ENCODE results near the gene FGF1.

The FGF1 gene

GRCh38 chr5:142663246-142663645 is 22.6 kb downstream of the FGF1 start:
- POLR2A ChIA-PET: no interaction called here
- DNase-seq (ENCODE audit: extremely low spot score): no peak
- no peak for TF ChIP-seq BHLHE40 (IDR thresholded peaks at IDR 0.05; ENCODE audit: borderline replicate concordance)
- no peak for TF ChIP-seq FOXA1 (IDR thresholded peaks at IDR 0.05)
- TF ChIP-seq HDGF (IDR thresholded peaks at IDR 0.05; ENCODE audit: borderline replicate concordance): no peak
- CTCF ChIA-PET: interaction anchor here (1.3 kb wide), 1 partner anchor 50 kb away, joined by 4 read pairs; no protein-coding TSS in a partner anchor

DNA sequence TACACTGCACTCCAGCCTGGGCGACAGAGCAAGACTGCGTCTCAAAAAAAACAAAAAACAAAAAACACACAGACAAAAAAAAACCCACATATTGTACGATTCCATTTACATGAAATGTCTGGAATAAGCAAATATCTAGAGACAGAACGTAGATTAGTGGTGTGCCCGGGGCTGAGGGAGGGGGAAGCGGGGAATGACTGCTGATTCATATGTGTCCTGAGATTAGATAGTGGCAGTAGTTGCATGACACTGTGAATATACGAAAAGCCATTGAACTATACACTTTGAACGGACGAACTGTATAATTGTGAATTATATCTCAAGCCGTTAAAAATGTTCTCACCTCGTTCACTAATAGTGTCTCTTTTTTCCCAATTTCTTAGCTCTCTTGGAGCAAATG is 23.9 kb downstream of the FGF1 start:
- CTCF ChIA-PET: interaction anchor here (0.7 kb wide), 1 partner anchor 42 kb away, joined by 3 read pairs; no protein-coding TSS in a partner anchor
- POLR2A ChIA-PET: no interaction called here
- TF ChIP-seq L3MBTL2 (conservative IDR thresholded peaks at IDR 0.05) (no peak), HDGF (IDR thresholded peaks at IDR 0.05; ENCODE audit: borderline replicate concordance) (no peak), ARNT (IDR thresholded peaks at IDR 0.05) (no peak), LEF1 (IDR thresholded peaks at IDR 0.05; ENCODE audit: borderline replicate concordance) (no peak), BHLHE40 (IDR thresholded peaks at IDR 0.05; ENCODE audit: borderline replicate concordance) (no peak), NFRKB (IDR thresholded peaks at IDR 0.05) (no peak), FOXK2 (IDR thresholded peaks at IDR 0.05) (no peak), FOXA1 (IDR thresholded peaks at IDR 0.05) (no peak), PKNOX1 (IDR thresholded peaks at IDR 0.05) (no peak), ELF4 (IDR thresholded peaks at IDR 0.05) (no peak), FOXM1 (IDR thresholded peaks at IDR 0.05; ENCODE audit: borderline replicate concordance) (no peak), SP1 (IDR thresholded peaks at IDR 0.05) (no peak), CTBP1 (IDR thresholded peaks at IDR 0.05; ENCODE audit: borderline replicate concordance) (no peak)
- DNase-seq (ENCODE audit: extremely low spot score): no peak

DNA sequence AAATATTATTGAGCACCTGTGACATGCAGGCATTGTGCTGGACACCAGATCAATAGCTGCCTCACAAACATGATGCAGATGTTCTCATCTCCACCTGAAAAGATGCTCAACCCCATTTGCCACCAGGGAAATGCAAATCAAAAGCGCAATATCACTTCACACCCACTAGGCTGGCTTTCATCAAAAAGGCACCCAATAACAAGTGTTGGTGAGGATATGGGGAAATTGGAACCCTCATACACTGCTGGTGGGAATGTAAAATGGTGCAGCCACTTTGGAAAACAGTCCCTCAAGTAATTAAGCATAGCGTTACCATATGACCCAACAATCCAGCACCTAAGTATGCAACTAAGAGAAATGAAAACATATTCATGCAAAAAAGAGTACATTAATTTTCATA is 24.7 kb downstream of the FGF1 start:
- no peak for TF ChIP-seq ZNF384 (IDR thresholded peaks at IDR 0.05)
- no peak for TF ChIP-seq FOXK2 (IDR thresholded peaks at IDR 0.05)
- TF ChIP-seq HDGF (IDR thresholded peaks at IDR 0.05; ENCODE audit: borderline replicate concordance): no peak
- no peak for TF ChIP-seq FOXA1 (IDR thresholded peaks at IDR 0.05)
- TF ChIP-seq CTBP1 (IDR thresholded peaks at IDR 0.05; ENCODE audit: borderline replicate concordance): no peak
- TF ChIP-seq TARDBP (IDR thresholded peaks at IDR 0.05): no peak
- TF ChIP-seq SP1 (IDR thresholded peaks at IDR 0.05): no peak
- TF ChIP-seq LEF1 (IDR thresholded peaks at IDR 0.05; ENCODE audit: borderline replicate concordance): no peak
- TF ChIP-seq NFRKB (IDR thresholded peaks at IDR 0.05): no peak
- TF ChIP-seq SUZ12 (IDR thresholded peaks at IDR 0.05): no peak
- no peak for TF ChIP-seq BHLHE40 (IDR thresholded peaks at IDR 0.05; ENCODE audit: borderline replicate concordance)
- no peak for TF ChIP-seq FOXM1 (IDR thresholded peaks at IDR 0.05; ENCODE audit: borderline replicate concordance)
- no peak for TF ChIP-seq ARNT (IDR thresholded peaks at IDR 0.05)
- no peak for TF ChIP-seq ELF4 (IDR thresholded peaks at IDR 0.05)
- no peak for TF ChIP-seq L3MBTL2 (conservative IDR thresholded peaks at IDR 0.05)
- no peak for TF ChIP-seq PKNOX1 (IDR thresholded peaks at IDR 0.05)
- POLR2A ChIA-PET: no interaction called here
- no peak for DNase-seq (ENCODE audit: extremely low spot score)
- CTCF ChIA-PET: interaction anchor here (0.7 kb wide), 1 partner anchor 50 kb away, joined by 3 read pairs; no protein-coding TSS in a partner anchor

DNA sequence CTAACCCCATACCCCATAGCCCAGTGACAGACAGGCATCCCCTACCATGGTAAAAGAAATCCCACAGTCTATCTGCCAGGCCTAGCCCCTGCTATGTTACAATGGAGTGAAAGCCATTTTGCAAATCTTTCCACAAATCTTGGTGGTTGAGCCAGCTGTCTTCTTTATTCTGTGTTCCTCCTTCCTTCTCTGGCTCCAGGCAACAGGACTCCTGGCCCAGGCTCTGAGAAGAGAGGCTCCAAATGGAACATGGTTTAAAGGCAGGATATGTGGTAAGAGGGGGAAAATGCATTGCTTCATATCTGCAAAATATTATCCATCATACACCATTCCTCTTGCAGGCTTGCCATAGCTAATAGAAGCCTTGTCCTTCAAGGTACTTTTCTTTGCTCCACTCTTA is 25.2 kb downstream of the FGF1 start:
- ChIA-PET CTCF (interaction anchor here (0.7 kb wide), 1 partner anchor 50 kb away, joined by 3 read pairs; no protein-coding TSS in a partner anchor), POLR2A (no interaction called here)
- TF ChIP-seq TARDBP (IDR thresholded peaks at IDR 0.05) (no peak), SUZ12 (IDR thresholded peaks at IDR 0.05) (no peak), NFRKB (IDR thresholded peaks at IDR 0.05) (no peak), LEF1 (IDR thresholded peaks at IDR 0.05; ENCODE audit: borderline replicate concordance) (no peak), BHLHE40 (IDR thresholded peaks at IDR 0.05; ENCODE audit: borderline replicate concordance) (no peak), L3MBTL2 (conservative IDR thresholded peaks at IDR 0.05) (no peak), CTBP1 (IDR thresholded peaks at IDR 0.05; ENCODE audit: borderline replicate concordance) (no peak), FOXM1 (IDR thresholded peaks at IDR 0.05; ENCODE audit: borderline replicate concordance) (no peak), HDGF (IDR thresholded peaks at IDR 0.05; ENCODE audit: borderline replicate concordance) (no peak), PKNOX1 (IDR thresholded peaks at IDR 0.05) (no peak), FOXK2 (IDR thresholded peaks at IDR 0.05) (no peak), ARNT (IDR thresholded peaks at IDR 0.05) (no peak)
- DNase-seq (ENCODE audit: extremely low spot score): no peak

DNA sequence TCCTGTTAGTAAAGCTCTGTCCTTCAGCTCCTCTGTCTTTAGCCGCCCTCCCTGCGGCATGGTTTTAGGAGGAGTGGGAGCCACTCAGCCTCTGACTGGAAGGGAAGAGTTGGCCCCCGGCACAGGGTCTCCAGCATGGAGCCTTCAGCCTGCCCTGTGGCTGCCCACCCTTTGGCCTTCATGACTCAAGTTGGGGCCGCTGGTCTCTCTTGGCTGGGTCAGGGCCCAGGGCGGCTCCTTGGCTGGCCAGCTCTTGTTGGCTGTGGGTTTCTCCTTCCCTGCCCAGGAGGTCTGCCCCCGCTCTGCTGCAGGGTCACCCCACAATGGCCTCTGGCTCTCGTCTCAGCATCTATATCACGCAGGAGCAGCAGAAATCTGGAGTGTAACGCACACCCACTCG is 25.7 kb downstream of the FGF1 start:
- DNase-seq (ENCODE audit: extremely low spot score): no peak
- ChIA-PET POLR2A (interaction anchor here (1.4 kb wide), 1 partner anchor 8 kb away, joined by 6 read pairs; no protein-coding TSS in a partner anchor), CTCF (interaction anchor here (0.8 to 1.8 kb wide), 3 partner anchors 38 to 228 kb away, joined by 3 to 8 read pairs (median 4); no protein-coding TSS in a partner anchor)
- TF ChIP-seq L3MBTL2 (conservative IDR thresholded peaks at IDR 0.05) (no peak), TARDBP (IDR thresholded peaks at IDR 0.05) (no peak), FOXA1 (IDR thresholded peaks at IDR 0.05) (no peak), ZNF384 (IDR thresholded peaks at IDR 0.05) (no peak), ARNT (IDR thresholded peaks at IDR 0.05) (no peak), NFRKB (IDR thresholded peaks at IDR 0.05) (no peak), ELF4 (IDR thresholded peaks at IDR 0.05) (no peak), SUZ12 (IDR thresholded peaks at IDR 0.05) (no peak), HDGF (IDR thresholded peaks at IDR 0.05; ENCODE audit: borderline replicate concordance) (no peak), PKNOX1 (IDR thresholded peaks at IDR 0.05) (no peak), LEF1 (IDR thresholded peaks at IDR 0.05; ENCODE audit: borderline replicate concordance) (no peak), SP1 (IDR thresholded peaks at IDR 0.05) (no peak)
